ENCODE measurements around the gene ESPL1. TPM values are rescaled to one million over a fixed set of nuclear protein-coding genes. Genes with fewer than 3 reads are reported as not detected.

The ESPL1 gene
- total and polyA plus RNA-seq, 2 of the 8 experiments (the other 6 are each of a cell fraction or from before 2014, with no cell fraction given): 31.8 to 52.7 TPM

DNA sequence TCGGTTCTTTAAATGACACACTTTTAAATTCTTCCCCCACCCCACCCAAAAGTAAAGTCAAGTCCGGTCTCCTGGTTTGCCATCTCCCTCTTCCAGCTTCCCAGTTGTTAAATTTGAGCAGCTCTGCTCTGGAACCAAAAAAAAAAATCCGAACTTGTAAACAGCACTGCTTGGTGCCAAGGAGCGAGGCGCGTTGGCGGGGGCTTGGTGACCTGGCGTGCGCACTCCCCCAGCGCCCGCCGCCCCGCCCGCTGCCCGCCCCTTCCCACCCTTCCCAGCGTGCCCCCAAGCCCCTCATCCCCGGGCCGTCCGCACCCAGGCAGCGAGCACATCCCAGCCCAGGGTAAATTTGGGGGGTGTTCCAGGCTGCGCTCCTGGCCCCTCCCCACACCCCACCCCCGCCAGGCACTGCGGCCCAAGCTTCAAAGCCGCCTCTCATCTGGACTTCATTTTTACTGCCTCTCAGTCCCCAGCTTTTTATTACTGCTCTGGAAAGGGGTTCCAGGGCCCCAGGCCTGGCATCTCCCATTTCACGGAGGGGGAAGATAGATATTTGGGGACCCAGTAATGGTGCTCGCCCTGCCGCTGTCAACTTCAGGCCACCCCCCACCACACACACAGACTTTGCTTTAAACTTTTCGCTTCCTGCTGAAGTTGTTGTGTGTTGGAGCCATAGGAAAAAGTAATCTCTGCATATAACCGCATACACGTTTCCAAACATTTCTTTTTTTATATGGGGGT is 49.4 kb upstream of the ESPL1 start:
- peaks cover 33 to 66% (median 52%) of the 10 kb centered on the region in 4 experiments for H3K4me1 ChIP-seq (replicated peaks in 1 of 4; ENCODE audit: control insufficient read depth in 3 of 4, insufficient read depth in 4 of 4, low read length in 3 of 4)
- H3K27ac ChIP-seq (ENCODE audit: low read depth, low read length): no peak overlapping the region
- ChIA-PET CTCF (ENCODE audit: partially characterized antibody) (interaction anchor here (1.3 to 22.3 kb wide), 8 partner anchors 8 to 165 kb away, joined by 3 to 654 read pairs (median 110); partner anchors contain the start of genes AAAS, ESPL1, MYG1 and PFDN5), POLR2A (ENCODE audit: partially characterized antibody) (interaction anchor here (0.6 to 13.6 kb wide), 18 partner anchors 8 to 164 kb away, joined by 3 to 151 read pairs (median 4); partner anchors contain the start of genes AAAS, CSAD, ESPL1 and PFDN5)
- peak overlapping the region; percentile 99 to 100 for H3K4me2 ChIP-seq (ENCODE audit: insufficient read depth in 1 of 2, low read depth in 2 of 2, low read length in 2 of 2)
- no peak overlapping the region for H3K4ac ChIP-seq (replicated peaks; ENCODE audit: insufficient read length, low read depth, low read length)
- H3K9me3 ChIP-seq (ENCODE audit: insufficient read depth in 2 of 2, low read depth in 1 of 2, low read length in 1 of 2): no peaks in the 10 kb centered on the region
- H4K8ac ChIP-seq (ENCODE audit: extremely low read depth, insufficient read depth, low read length): no peak overlapping the region
- peaks cover 17% of the 10 kb centered on the region for H3K79me1 ChIP-seq (ENCODE audit: low read depth, low read length)
- no peak overlapping the region for H2AFZ ChIP-seq (ENCODE audit: low read length)
- H2BK12ac ChIP-seq (ENCODE audit: low read depth, low read length): peak overlapping the region; percentile 100; the same call in 1 of the 2 replicates
- peaks cover 0 to 3% of the 10 kb centered on the region in 2 experiments for H4K20me1 ChIP-seq (replicated peaks in 1 of 2; ENCODE audit: control insufficient read depth in 1 of 2, insufficient read depth in 2 of 2, low read length in 2 of 2)
- TF ChIP-seq TAF1 (IDR thresholded peaks at IDR 0.05; ENCODE audit: low read depth, low read length) (0 out of 2 replicates have a peak, but pooled peaks have one; percentile 1), SP1 (IDR thresholded peaks at IDR 0.05; ENCODE audit: low read depth, low read length) (0 out of 2 replicates have a peak, but pooled peaks have one; percentile 18), PHF8 (conservative IDR thresholded peaks at IDR 0.05; ENCODE audit: low read depth, low read length) (no peak)
- peaks cover 4 to 17% (median 8%) of the 10 kb centered on the region in 4 experiments; a peak in 7 of 8 replicates for H3K36me3 ChIP-seq (ENCODE audit: control insufficient read depth in 2 of 4, insufficient read depth in 4 of 4, low read length in 3 of 4)
- peaks cover 0 to 3% (median 0%) of the 10 kb centered on the region in 4 experiments; a peak in 1 of 7 replicates for H3K27me3 ChIP-seq (replicated peaks in 1 of 4; ENCODE audit: control insufficient read depth in 3 of 4, extremely low read depth in 1 of 4, insufficient read depth in 3 of 4, low read length in 3 of 4)
- H3K4me3 ChIP-seq (ENCODE audit: extremely low read depth in 1 of 4, insufficient read depth in 2 of 4, low read depth in 3 of 4, low read length in 4 of 4): peak overlapping the region; percentile 84 to 97 (median 88)
- H3K56ac ChIP-seq (replicated peaks; ENCODE audit: insufficient read length, low read depth, low read length): peak overlapping the region; percentile 22
- H4K91ac ChIP-seq (replicated peaks; ENCODE audit: insufficient read length, low read length): no peak overlapping the region
- 5% methylated on average over 12 of the region's 30 CpGs; no CpG with 5 or more reads in 1 of the 2 experiments for WGBS, 2 experiments (ENCODE audit: extremely low coverage in 1 of 2, insufficient coverage in 1 of 2, insufficient read length in 1 of 2, insufficient replicate concordance in 2 of 2, low coverage in 1 of 2, low lambda C conversion rate in 2 of 2, missing lambda C conversion rate in 1 of 2)
- peak overlapping the region; percentile 100; the same call in 1 of the 2 replicates for H2BK5ac ChIP-seq (ENCODE audit: low read depth, low read length)
- no peak overlapping the region for H4K5ac ChIP-seq (ENCODE audit: insufficient read length, low read depth, low read length)
- no peak overlapping the region for H2BK20ac ChIP-seq (ENCODE audit: low read length)
- H3K14ac ChIP-seq (ENCODE audit: insufficient read length): no peak overlapping the region
- peak overlapping the region; percentile 95; the same call in 1 of the 2 replicates for H2AK5ac ChIP-seq (ENCODE audit: low read depth, low read length)
- no peak overlapping the region for H3K23ac ChIP-seq (ENCODE audit: insufficient read length)
- DNase-seq (ENCODE audit: low read depth in 1 of 2, low spot score in 2 of 2) (no peak), FAIRE-seq (no peak)
- H2BK15ac ChIP-seq (ENCODE audit: low read length): peak overlapping the region; percentile 97; the same call in 1 of the 2 replicates
- H3K23me2 ChIP-seq (ENCODE audit: low read depth, low read length): peaks cover 26% of the 10 kb centered on the region
- no peak overlapping the region; the same call in none of the 2 replicates for H3K18ac ChIP-seq (ENCODE audit: extremely low read depth, low read length)
- peak overlapping the region in 2 of 4 experiments; percentile 45 to 75; a peak in 3 of 7 replicates for H3K9ac ChIP-seq (replicated peaks in 1 of 4; ENCODE audit: extremely low read depth in 1 of 4, low read depth in 3 of 4, low read length in 3 of 4)
- H3K79me2 ChIP-seq (ENCODE audit: control insufficient read depth in 1 of 2, insufficient read depth in 2 of 2, low read length in 2 of 2): peaks cover 16 to 36% of the 10 kb centered on the region in 2 experiments
- H2BK120ac ChIP-seq (replicated peaks; ENCODE audit: low read depth, low read length): no peak overlapping the region
